T-helper 1 cell treated with Interleukin-12 subunit alpha and Interleukin-12 subunit beta and Interleukin-4 antibody, amounts not matched to agents 30 ng/mL and 1 ng/mL, for 36 hours (primary cell): ENCODE data around the gene EEF1AKMT1. TPM values are rescaled to one million over a fixed set of nuclear protein-coding genes. Genes with fewer than 3 reads are reported as not detected.
"Not testable (repeated sequence)": the region's sequence is repeated elsewhere in the genome, so short reads cannot be mapped to it uniquely, and the experiment has no call there.

Source experiments
- intact Hi-C: fragments of 100-400 bp; cut with micrococcal nuclease; formaldehyde crosslinking; loops from one replicate; pipeline ENCODE4 v1.15.1; 2024
- total RNA-seq: library from RNA; stranded (reverse); gene quantifications from 2 replicates; pipeline ENCODE4 v1.2.3, GENCODE V29; 2022

Gene EEF1AKMT1
- total RNA-seq, 1 donor from 2014 or later: 6.0 TPM

- intact Hi-C loops: loop anchor here (2.0 to 10.0 kb wide), 6 partner anchors 126 to 775 kb away; partner anchors contain the start of gene ZDHHC20
Measured at GRCh38 chr13:20702530-20702914, 71.2 kb downstream of the EEF1AKMT1 start.

- intact Hi-C loops: loop anchor here (5.0 to 10.0 kb wide), 4 partner anchors 433 to 776 kb away; partner anchors contain the start of gene ZDHHC20
Measured at GRCh38 chr13:20701461-20701860, 72.3 kb downstream of the EEF1AKMT1 start.

GRCh38 chr13:20700288-20700687 is 73.5 kb downstream of the EEF1AKMT1 start:
- intact Hi-C loops: loop anchor here (5.0 to 10.0 kb wide), 4 partner anchors 435 to 777 kb away; partner anchors contain the start of gene ZDHHC20

GRCh38 chr13:20699715-20700114 is 74.0 kb downstream of the EEF1AKMT1 start:
- intact Hi-C loops: loop anchor here (5.0 to 10.0 kb wide), 4 partner anchors 435 to 778 kb away; partner anchors contain the start of gene ZDHHC20

GRCh38 chr13:20696073-20696472 is 77.7 kb downstream of the EEF1AKMT1 start:
- intact Hi-C loops: no loop called here

- intact Hi-C loops: no loop called here
Measured at GRCh38 chr13:20691616-20692015, 82.1 kb downstream of the EEF1AKMT1 start.

GRCh38 chr13:20689291-20689690 is 84.5 kb downstream of the EEF1AKMT1 start:
- intact Hi-C loops: no loop called here

GRCh38 chr13:20686863-20687579 is 86.7 kb downstream of the EEF1AKMT1 start:
- intact Hi-C loops: no loop called here

GRCh38 chr13:20686167-20686566 is 87.6 kb downstream of the EEF1AKMT1 start:
- intact Hi-C loops: no loop called here

- intact Hi-C loops: no loop called here
Measured at GRCh38 chr13:20685092-20685491, 88.7 kb downstream of the EEF1AKMT1 start.

GRCh38 chr13:20684546-20684945 is 89.2 kb downstream of the EEF1AKMT1 start:
- intact Hi-C loops: no loop called here

- intact Hi-C loops: no loop called here
Measured at GRCh38 chr13:20684041-20684440, 89.7 kb downstream of the EEF1AKMT1 start.

GRCh38 chr13:20682061-20682460 is 91.7 kb downstream of the EEF1AKMT1 start:
- intact Hi-C loops: no loop called here

- intact Hi-C loops: not testable (repeated sequence)
Measured at GRCh38 chr13:20681481-20681880, 92.3 kb downstream of the EEF1AKMT1 start.

- intact Hi-C loops: no loop called here
Measured at GRCh38 chr13:20680416-20681080, 93.2 kb downstream of the EEF1AKMT1 start.

GRCh38 chr13:20679879-20680278 is 93.9 kb downstream of the EEF1AKMT1 start:
- intact Hi-C loops: no loop called here

Other genes starting within 250 kb of the EEF1AKMT1 start
- gene CRYL1, start 248.1 kb downstream of the EEF1AKMT1 start, total RNA-seq: 9.0 and 10.0 TPM in 2 replicates
- 3.2 and 4.6 TPM in 2 replicates for gene IFT88, start 206.8 kb downstream of the EEF1AKMT1 start, total RNA-seq
- not detected in 2 replicates for gene IL17D, start 70.3 kb downstream of the EEF1AKMT1 start, total RNA-seq
- 23.4 and 25.3 TPM in 2 replicates for gene XPO4, start 128.8 kb upstream of the EEF1AKMT1 start, total RNA-seq